Heart right ventricle (tissue), 16 donors: ENCODE measurements around the gene EEPD1. TPM values are rescaled to one million over a fixed set of nuclear protein-coding genes. Genes with fewer than 3 reads are reported as not detected.

ENCODE experiments used
- ATAC-seq, 8 donors: fragments of 200-7000 bp; cut with Tn5 transposase; one replicate each; pipeline ENCODE4 v1.9.1; 2020; ENCODE audit warnings: mild to moderate bottlenecking in 8 of 8, moderate library complexity in 8 of 8, moderate number of reproducible peaks in 1 of 8
- DNase-seq, 2 donors: peaks; one replicate each; pipeline ENCODE4 v3.0.0-alpha.2; 2020
- H3K27ac ChIP-seq, 10 donors: fragments of 200-600 bp; sonication (generic) in 2 of 10; one replicate each; pipeline versions ENCODE4 v1.5.0 to v1.8.0; 2020 to 2022; ENCODE audit warnings: mild to moderate bottlenecking in 3 of 10
- H3K27me3 ChIP-seq, 7 donors: fragments of 200-600 bp; one replicate each; pipeline ENCODE4 v1.8.0; 2021 to 2022; ENCODE audit warnings: mild to moderate bottlenecking in 2 of 7
- H3K36me3 ChIP-seq, 9 donors: fragments of 200-600 bp; sonication (generic) in 1 of 9; one replicate each; pipeline versions ENCODE4 v1.5.0 to v1.8.0; 2020 to 2022; ENCODE audit warnings: mild to moderate bottlenecking in 2 of 9
- H3K4me1 ChIP-seq, 9 donors: fragments of 200-600 bp; sonication (generic) in 1 of 9; one replicate each; pipeline versions ENCODE4 v1.5.0 to v1.8.0; 2020 to 2022; ENCODE audit warnings: mild to moderate bottlenecking in 4 of 9
- H3K4me3 ChIP-seq, 10 donors: fragments of 200-600 bp; sonication (generic) in 2 of 10; one replicate each; pipeline versions ENCODE4 v1.5.0 to v1.8.0; 2020 to 2022; ENCODE audit warnings: mild to moderate bottlenecking in 7 of 10, moderate library complexity in 2 of 10
- H3K9me3 ChIP-seq, 11 donors: fragments of 200-600 bp in 10 of 11; sonication (generic) in 2 of 11; one replicate each; pipeline versions ENCODE4 v1.5.0 to v1.8.0; 2013 to 2022; ENCODE audit warnings: mild to moderate bottlenecking in 2 of 11, control low read depth in 1 of 11, moderate library complexity in 1 of 11
- WGBS, 2 donors: extraction: QIAGEN DNeasy Blood & Tissue Kit; methylation state at CpG; one replicate each; pipeline ENCODE4 v1.1.7; 2013; ENCODE audit warnings: inconsistent platforms in 1 of 2; 5-methylcytosine and 5-hydroxymethylcytosine counted together
- intact Hi-C, 10 donors: fragments of 100-400 bp; cut with DNase I; formaldehyde crosslinking; loops; one replicate each; pipeline versions ENCODE4 v1.11.1 to v1.14.2; 2022
- polyA plus RNA-seq, 2 donors: library from polyadenylated mRNA; stranded (reverse); fragments of 200-250 nt; gene quantifications; one replicate each; pipeline ENCODE4 v1.2.3, GENCODE V29; 2013
- total RNA-seq, 10 donors: library from RNA; stranded (reverse); fragmentation: NEBNext Ultra II Directional in 3 of 10; extraction: Animal tissue kit (Norgen Biotek cat#: 25700) in 3 of 10; gene quantifications; one replicate each; pipeline versions ENCODE4 v1.2.1 to v1.2.4, GENCODE V29; 2021 to 2023
- TF ChIP-seq, protein P1 (sequence below), 9 donors: fragments of 200-600 bp; sonication (generic) in 2 of 9; IDR thresholded peaks; one replicate each; pipeline versions ENCODE4 v1.5.0 to v1.8.0; 2021 to 2022; ENCODE audit warnings: antibody characterized with exemption in 9 of 9, mild to moderate bottlenecking in 5 of 9, moderate library complexity in 1 of 9
- donor health status: Arrhythmogenic right ventricular cardiomyopathy.
- donor health status: ischemic (EF 13 %, LVEDD 7.1; RV severe dilation, severe dysfunction).
- donor health status: healthy with polysubstance abuse.
- donor health status: DM: no; HTN: yes; CAD: no.
- donor health status: DM: no; HTN: no; CAD: no.
- donor health status: ischemic (EF 25% LVEDD 6.9; RV normal size, moderate dysfunction).
- donor health status: ischemic (EF 25% LVEDD 5.7; RV mildly dilated, moderate dysfunction).
- donor health status: healthy.
- donor health status: DM: yes; HTN: yes; CAD: no.
- donor health status: Ischemic cardiomyopathy.
- donor health status: ischemic (EF 35%, LVEDD 5.7; RV mildly dilated, moderate dysfunction).
- donor health status: nonischemic (EF 11% LVEDD 7.7; RV severe dilation, severe dysfunction).
- donor health status: DM: yes; HTN: yes; CAD: no.
- donor health status: PGD.
- donor health status: ischemic (EF 29% LVEDD 5.4; RV normal size, mild dysfunction).
- donor health status: nonischemic (EF 23%, LVEDD 6.1; RV moderate dilation, normal function).

EEPD1 gene
- total and polyA plus RNA-seq, 12 donors: 6.1 to 15.2 (median 8.4) TPM

DNA sequence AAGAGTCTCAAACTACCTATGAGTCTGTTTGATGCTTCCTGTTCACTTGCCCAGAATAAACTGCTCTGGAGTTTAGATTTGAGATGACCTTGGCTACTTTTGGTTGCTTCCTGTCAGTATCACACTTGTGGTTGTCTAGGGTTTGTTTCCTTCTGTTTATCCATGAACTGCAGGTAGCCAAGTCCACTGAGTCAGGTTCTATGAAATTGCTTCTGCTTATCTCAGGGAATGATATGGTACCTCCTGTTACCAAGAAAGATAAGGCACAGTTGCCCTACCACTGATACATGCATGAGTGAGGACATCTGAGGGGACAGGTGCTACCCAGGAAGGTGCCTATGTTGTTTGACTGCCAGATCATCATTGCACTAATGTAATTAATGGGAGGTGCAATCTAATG, 15.8 kb upstream of the EEPD1 start:
- H3K27ac ChIP-seq: no peak overlapping the region
- peak in 6 of 8 donors; percentile 24 to 75 (median 46) for ATAC-seq
- intact Hi-C loops: no loop called here

DNA sequence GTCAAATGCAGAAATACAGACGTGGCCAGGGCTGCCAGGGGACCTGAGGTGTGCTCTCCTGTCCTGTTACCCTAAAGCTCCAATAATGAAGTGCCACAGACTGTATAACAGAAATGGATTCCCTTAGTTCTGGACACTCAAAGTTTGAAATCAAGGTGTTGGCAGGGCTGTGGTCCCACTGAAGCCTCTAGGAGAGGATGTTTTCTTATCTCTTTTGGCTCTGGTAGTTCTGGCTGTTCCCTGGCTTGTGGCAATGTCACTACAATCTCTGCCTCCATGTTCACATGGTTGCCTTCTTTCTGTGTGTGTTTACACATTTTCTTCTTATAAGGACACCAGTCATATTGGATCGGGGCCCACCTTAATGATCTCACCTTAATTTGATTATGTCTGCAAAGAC, 15.3 kb upstream of the EEPD1 start:
- ATAC-seq: peak in 6 of 8 donors; percentile 13 to 73 (median 38)
- H3K27me3 ChIP-seq: no peaks in the 10 kb centered on the region
- H3K4me1 ChIP-seq: peaks cover 0 to 13% (median 0%) of the 10 kb centered on the region in 9 donors
- TF ChIP-seq, protein P1, sequence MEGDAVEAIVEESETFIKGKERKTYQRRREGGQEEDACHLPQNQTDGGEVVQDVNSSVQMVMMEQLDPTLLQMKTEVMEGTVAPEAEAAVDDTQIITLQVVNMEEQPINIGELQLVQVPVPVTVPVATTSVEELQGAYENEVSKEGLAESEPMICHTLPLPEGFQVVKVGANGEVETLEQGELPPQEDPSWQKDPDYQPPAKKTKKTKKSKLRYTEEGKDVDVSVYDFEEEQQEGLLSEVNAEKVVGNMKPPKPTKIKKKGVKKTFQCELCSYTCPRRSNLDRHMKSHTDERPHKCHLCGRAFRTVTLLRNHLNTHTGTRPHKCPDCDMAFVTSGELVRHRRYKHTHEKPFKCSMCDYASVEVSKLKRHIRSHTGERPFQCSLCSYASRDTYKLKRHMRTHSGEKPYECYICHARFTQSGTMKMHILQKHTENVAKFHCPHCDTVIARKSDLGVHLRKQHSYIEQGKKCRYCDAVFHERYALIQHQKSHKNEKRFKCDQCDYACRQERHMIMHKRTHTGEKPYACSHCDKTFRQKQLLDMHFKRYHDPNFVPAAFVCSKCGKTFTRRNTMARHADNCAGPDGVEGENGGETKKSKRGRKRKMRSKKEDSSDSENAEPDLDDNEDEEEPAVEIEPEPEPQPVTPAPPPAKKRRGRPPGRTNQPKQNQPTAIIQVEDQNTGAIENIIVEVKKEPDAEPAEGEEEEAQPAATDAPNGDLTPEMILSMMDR (IDR thresholded peaks at IDR 0.05): no peak
- no peak overlapping the region for H3K4me3 ChIP-seq
- H3K9me3 ChIP-seq: peaks cover 0 to 12% (median 0%) of the 10 kb centered on the region in 11 donors
- no peak for DNase-seq
- peak overlapping the region in 1 of 10 donors; percentile 6 for H3K27ac ChIP-seq
- no peaks in the 10 kb centered on the region for H3K36me3 ChIP-seq
- intact Hi-C loops: no loop called here
- WGBS, 2 donors: 71 to 77% methylated on average over 2 of the region's 2 CpGs

More for the DNA sequence above, 15.8 kb upstream of the EEPD1 start:
- peaks cover 0 to 12% (median 0%) of the 10 kb centered on the region in 11 donors for H3K9me3 ChIP-seq
- H3K4me1 ChIP-seq: peaks cover 0 to 13% (median 0%) of the 10 kb centered on the region in 9 donors
- no peak for DNase-seq
- H3K36me3 ChIP-seq: no peaks in the 10 kb centered on the region
- no peaks in the 10 kb centered on the region for H3K27me3 ChIP-seq
- H3K4me3 ChIP-seq: no peak overlapping the region
- TF ChIP-seq, protein P1 (IDR thresholded peaks at IDR 0.05): no peak

DNA sequence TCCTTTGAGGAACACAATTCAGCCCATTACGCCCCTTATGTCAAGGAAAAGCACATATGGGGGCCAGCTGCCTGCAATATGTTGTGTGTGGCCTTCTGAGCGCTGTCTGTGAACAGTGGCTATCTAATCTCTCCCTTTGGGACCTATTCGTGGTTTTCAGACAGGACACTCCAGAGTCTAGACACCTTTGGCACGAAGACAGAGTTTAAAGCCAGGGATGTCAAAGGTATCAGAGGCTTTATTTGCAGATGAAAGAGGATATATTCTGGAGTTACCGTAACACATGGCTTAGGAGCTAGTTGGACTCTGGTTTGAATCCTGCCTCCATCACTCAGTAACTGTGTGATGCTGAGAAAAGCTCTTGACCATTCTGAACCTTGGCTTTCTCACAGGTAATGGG, 14.8 kb upstream of the EEPD1 start:
- no peak for DNase-seq
- 70 to 78% methylated on average over 5 of the region's 5 CpGs for WGBS, 2 donors
- Histone ChIP-seq H3K4me1 (peaks cover 0 to 13% (median 0%) of the 10 kb centered on the region in 9 donors), H3K36me3 (no peaks in the 10 kb centered on the region), H3K27me3 (no peaks in the 10 kb centered on the region), H3K9me3 (peaks cover 0 to 12% (median 0%) of the 10 kb centered on the region in 11 donors), H3K4me3 (no peak overlapping the region), H3K27ac (peak overlapping the region in 1 of 10 donors; percentile 6)
- TF ChIP-seq, protein P1 (IDR thresholded peaks at IDR 0.05): no peak
- peak in 1 of 8 donors; percentile 22 for ATAC-seq
- intact Hi-C loops: no loop called here

DNA sequence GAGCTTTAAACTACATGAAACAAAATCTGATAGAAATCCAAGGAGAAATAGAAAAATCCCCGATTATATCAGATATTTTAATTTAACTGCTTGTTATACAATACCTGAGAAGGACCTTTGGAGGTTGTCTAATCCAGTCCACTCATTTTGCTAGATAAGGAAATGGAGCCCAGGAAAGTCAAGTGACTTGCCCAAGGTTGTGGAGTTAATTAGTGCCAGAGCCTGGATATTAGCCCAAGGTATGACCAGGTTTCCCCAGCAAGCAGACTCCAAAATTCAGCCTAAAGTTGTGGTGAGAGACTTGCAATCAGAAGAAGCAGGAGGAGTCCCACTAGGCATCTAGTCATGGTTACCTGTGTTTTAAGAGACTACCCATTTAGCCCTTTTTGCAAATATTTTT, 11.7 kb upstream of the EEPD1 start:
- Histone ChIP-seq H3K27me3 (no peaks in the 10 kb centered on the region), H3K4me3 (no peak overlapping the region), H3K27ac (no peak overlapping the region), H3K4me1 (peaks cover 0 to 21% (median 0%) of the 10 kb centered on the region in 9 donors), H3K36me3 (no peaks in the 10 kb centered on the region), H3K9me3 (peaks cover 0 to 12% (median 0%) of the 10 kb centered on the region in 11 donors)
- TF ChIP-seq, protein P1 (IDR thresholded peaks at IDR 0.05): no peak
- WGBS, 2 donors: 88 to 89% methylated on average over 1 of the region's 1 CpG
- DNase-seq (no peak), ATAC-seq (no peak)
- intact Hi-C loops: no loop called here
